ENCODE measurements around the gene SAA2. TPM values are rescaled to one million over a fixed set of nuclear protein-coding genes. Genes with fewer than 3 reads are reported as not detected.
"Not testable (repeated sequence)": the region's sequence is repeated elsewhere in the genome, so short reads cannot be mapped to it uniquely, and the experiment has no call there.

SAA2 gene
- total RNA-seq, 2 donors from 2014 or later = 4.7 to 7.9 TPM

- H3K36me3 ChIP-seq = no peaks in the 10 kb centered on the region
- DNase-seq (ENCODE audit: low spot score) = no peak
- H3K9me3 ChIP-seq = no peaks in the 10 kb centered on the region
- no peak overlapping the region for H3K27ac ChIP-seq
- H3K4me3 ChIP-seq = no peak overlapping the region
- H3K27me3 ChIP-seq (replicated peaks; ENCODE audit: insufficient read depth) = no peaks in the 10 kb centered on the region
- no peaks in the 10 kb centered on the region for H3K4me1 ChIP-seq (replicated peaks)
- intact Hi-C loops (cut with DNase I) = no loop called here
- TF ChIP-seq CTCF (IDR thresholded peaks at IDR 0.05) (no peak), POLR2AphosphoS5 (IDR thresholded peaks at IDR 0.05) (no peak), POLR2A (IDR thresholded peaks at IDR 0.05) (no peak)
Measured at GRCh38 chr11:18204771-18205170, 43.7 kb downstream of the SAA2 start.

- intact Hi-C loops (cut with DNase I) = no loop called here
Measured at GRCh38 chr11:18204220-18204619, 44.2 kb downstream of the SAA2 start.

GRCh38 chr11:18203723-18204122 lies 44.7 kb downstream of the SAA2 start:
- intact Hi-C loops (cut with DNase I) = no loop called here
- no peak overlapping the region for H3K27ac ChIP-seq
- 12% methylated on average over 6 of the region's 6 CpGs for WGBS

More at GRCh38 chr11:18204220-18204619, 44.2 kb downstream of the SAA2 start:
- Histone ChIP-seq H3K36me3 (no peaks in the 10 kb centered on the region), H3K4me1 (replicated peaks) (no peaks in the 10 kb centered on the region), H3K4me3 (no peak overlapping the region), H3K27ac (no peak overlapping the region), H3K9me3 (no peaks in the 10 kb centered on the region), H3K27me3 (replicated peaks; ENCODE audit: insufficient read depth) (no peaks in the 10 kb centered on the region)
- DNase-seq (ENCODE audit: low spot score) = no peak
- TF ChIP-seq POLR2AphosphoS5 (IDR thresholded peaks at IDR 0.05) = no peak
- no peak for TF ChIP-seq POLR2A (IDR thresholded peaks at IDR 0.05)
- TF ChIP-seq CTCF (IDR thresholded peaks at IDR 0.05) = no peak
- 80% methylated on average over 3 of the region's 3 CpGs for WGBS

GRCh38 chr11:18197738-18198137 lies 50.7 kb downstream of the SAA2 start:
- intact Hi-C loops (cut with DNase I); DNase-seq (ENCODE audit: low spot score); H3K4me1 ChIP-seq (replicated peaks): not testable (repeated sequence)

More at GRCh38 chr11:18203723-18204122, 44.7 kb downstream of the SAA2 start:
- no peaks in the 10 kb centered on the region for H3K9me3 ChIP-seq
- TF ChIP-seq POLR2AphosphoS5 (IDR thresholded peaks at IDR 0.05) (no peak), POLR2A (IDR thresholded peaks at IDR 0.05) (no peak), CTCF (IDR thresholded peaks at IDR 0.05) (no peak)
- H3K4me1 ChIP-seq (replicated peaks) = no peaks in the 10 kb centered on the region
- H3K4me3 ChIP-seq = no peak overlapping the region
- no peak for DNase-seq (ENCODE audit: low spot score)
- H3K36me3 ChIP-seq = no peaks in the 10 kb centered on the region
- H3K27me3 ChIP-seq (replicated peaks; ENCODE audit: insufficient read depth) = no peaks in the 10 kb centered on the region

GRCh38 chr11:18196532-18196931 lies 51.9 kb downstream of the SAA2 start:
- Histone ChIP-seq H3K4me1 (replicated peaks) (no peaks in the 10 kb centered on the region), H3K27ac (no peak overlapping the region), H3K36me3 (no peaks in the 10 kb centered on the region), H3K9me3 (no peaks in the 10 kb centered on the region), H3K4me3 (no peak overlapping the region), H3K27me3 (replicated peaks; ENCODE audit: insufficient read depth) (no peaks in the 10 kb centered on the region)
- intact Hi-C loops (cut with DNase I) = no loop called here
- no peak for DNase-seq (ENCODE audit: low spot score)
- 91% methylated on average over 2 of the region's 2 CpGs for WGBS
- no peak for TF ChIP-seq POLR2A (IDR thresholded peaks at IDR 0.05)
- TF ChIP-seq CTCF (IDR thresholded peaks at IDR 0.05) = no peak

More at GRCh38 chr11:18197738-18198137, 50.7 kb downstream of the SAA2 start:
- not testable (repeated sequence) for H3K4me3 ChIP-seq; H3K27me3 ChIP-seq (replicated peaks; ENCODE audit: insufficient read depth); H3K36me3 ChIP-seq; H3K27ac ChIP-seq; H3K9me3 ChIP-seq
- WGBS = 56% methylated on average over 3 of the region's 3 CpGs

Small RNAs within 50 kb of the gene (small RNA-seq; reads per million reads assigned to genes)
- gene RNA5SP333 (0 reads per million in 2 donors), gene RNA5SP334 (0 reads per million in 2 donors)

Other genes starting within 250 kb of the SAA2 start
- 10 to 100 TPM; 29.9 to 39.4 TPM for gene SERGEF, start 235.6 kb downstream of the SAA2 start, total RNA-seq
- 1 to 10 TPM in 1 of 2 donors, under 1 TPM in 1; 0.97 to 3.6 TPM for gene TPH1, start 202.4 kb downstream of the SAA2 start, total RNA-seq
- 10 to 100 TPM; 11.2 to 25.8 TPM for gene SAAL1, start 142.6 kb downstream of the SAA2 start, total RNA-seq
- gene MRGPRX3, start 116.1 kb downstream of the SAA2 start, total RNA-seq = not detected
- gene MRGPRX4, start 75.8 kb downstream of the SAA2 start, total RNA-seq = not detected
- not detected for gene SAA4, start 11.9 kb downstream of the SAA2 start, total RNA-seq
- 10 to 100 TPM in 1 of 2 donors, not detected in 1; 64.1 TPM for gene SAA1, start 17.6 kb upstream of the SAA2 start, total RNA-seq
- gene HPS5, start 73.5 kb upstream of the SAA2 start, total RNA-seq = 10 to 100 TPM; 20.5 to 56.0 TPM
- 10 to 100 TPM; 34.8 to 89.0 TPM for gene GTF2H1, start 73.9 kb upstream of the SAA2 start, total RNA-seq
- 100 to 1,000 TPM; 182 to 192 TPM for gene LDHA, start 145.9 kb upstream of the SAA2 start, total RNA-seq
- 10 to 100 TPM in 1 of 2 donors, not detected in 1; 34.5 TPM for gene LDHC, start 163.7 kb upstream of the SAA2 start, total RNA-seq
- under 1 TPM in 1 of 2 donors, not detected in 1; 0.23 TPM for gene LDHAL6A, start 207.2 kb upstream of the SAA2 start, total RNA-seq

Data from prostate gland (tissue), 2 donors.